IMR-90 (cell line): ENCODE measurements around the gene MTA3. TPM values are rescaled to one million over a fixed set of nuclear protein-coding genes. Genes with fewer than 3 reads are reported as not detected.

Experiments
- ATAC-seq: fragments of 200-7000 bp; cut with Tn5 transposase; 2 replicates; pipeline ENCODE4 v1.9.1; 2020; ENCODE audit warnings: low read depth, mild to moderate bottlenecking, moderate library complexity
- BruUV-seq: library from RNA; stranded (reverse); fragments of 400-500 nt; replicated peaks from 2 replicates; lab custom pipeline; 2021; lab: Mats Ljungman, UMichigan
- CTCF ChIA-PET: fragments of 300-600 bp; formaldehyde crosslinking; extraction: SDS; loops from one replicate; lab custom pipeline; 2021; ENCODE audit warnings: antibody characterized with exemption; lab: Yijun Ruan, JAX
- POLR2A ChIA-PET: fragments of 300-600 bp; sonication (Branson Sonifier 250); formaldehyde crosslinking; loops from one replicate; lab custom pipeline; 2022; ENCODE audit warnings: antibody characterized with exemption; ENCODE audit not compliant: unreplicated experiment; lab: Charles Lee
- DNase-seq: peaks from one replicate; pipeline ENCODE4 v3.0.0; 2013
- H2AFZ ChIP-seq: replicated peaks from 2 replicates; pipeline ENCODE3; 2013; ENCODE audit warnings: low read length, mild to moderate bottlenecking; ENCODE audit not compliant: poor library complexity
- H2AK5ac ChIP-seq: 2 replicates; pipeline ENCODE4 v1.6.1; 2013; ENCODE audit warnings: low read depth, low read length, inconsistent platforms
- H2AK9ac ChIP-seq: replicated peaks from 2 replicates; pipeline ENCODE3; 2013; ENCODE audit warnings: mild to moderate bottlenecking, low read depth, low read length, moderate library complexity; ENCODE audit not compliant: poor library complexity
- H2BK120ac ChIP-seq: 2 replicates; pipeline ENCODE4 v1.6.1; 2013; ENCODE audit warnings: low read depth, low read length, inconsistent platforms
- H2BK15ac ChIP-seq: 3 replicates; pipeline ENCODE4 v1.6.1; 2013; ENCODE audit warnings: low read depth, low read length, inconsistent platforms
- H2BK20ac ChIP-seq: 2 replicates; pipeline ENCODE4 v1.6.1; 2013; ENCODE audit warnings: low read depth, mild to moderate bottlenecking, inconsistent platforms, low read length, moderate library complexity
- H2BK5ac ChIP-seq: 2 replicates; pipeline ENCODE4 v1.6.1; 2013; ENCODE audit warnings: mild to moderate bottlenecking, low read depth, low read length, inconsistent platforms; ENCODE audit not compliant: poor library complexity, severe bottlenecking
- H3K14ac ChIP-seq: replicated peaks from 2 replicates; pipeline ENCODE4 v1.6.1; 2013; ENCODE audit warnings: low read depth, low read length, inconsistent platforms
- H3K18ac ChIP-seq: 2 replicates; pipeline ENCODE4 v1.6.1; 2013; ENCODE audit warnings: low read depth, low read length, control low read depth
- H3K23ac ChIP-seq: 2 replicates; pipeline ENCODE4 v1.6.1; 2013; ENCODE audit warnings: low read depth, low read length, inconsistent platforms
- H3K27ac ChIP-seq: 2 replicates; pipeline ENCODE4 v1.5.1; 2013; ENCODE audit warnings: mild to moderate bottlenecking, control low read depth, low read length; ENCODE audit not compliant: insufficient read depth
- H3K27me3 ChIP-seq: 2 replicates; pipeline ENCODE4 v1.6.1; 2013; ENCODE audit warnings: low read length; ENCODE audit not compliant: control insufficient read depth, insufficient read depth
- H3K36me3 ChIP-seq: 2 replicates; pipeline ENCODE4 v1.6.1; 2013; ENCODE audit warnings: low read length, mixed read lengths; ENCODE audit not compliant: control insufficient read depth, insufficient read depth
- H3K4ac ChIP-seq: 2 replicates; pipeline ENCODE4 v1.6.1; 2013; ENCODE audit warnings: low read depth, low read length, inconsistent platforms
- H3K4me1 ChIP-seq: 2 replicates; pipeline ENCODE4 v1.6.1; 2013; ENCODE audit warnings: low read length, mixed read lengths; ENCODE audit not compliant: control insufficient read depth, insufficient read depth
- H3K4me2 ChIP-seq: 2 replicates; pipeline ENCODE4 v1.6.1; 2013; ENCODE audit warnings: low read depth, mild to moderate bottlenecking, control low read depth, low read length, moderate library complexity
- H3K4me3 ChIP-seq: 2 replicates; pipeline ENCODE4 v1.5.1; 2013; ENCODE audit warnings: low read depth, mild to moderate bottlenecking, control low read depth, low read length, moderate library complexity; ENCODE audit not compliant: insufficient read depth
- H3K56ac ChIP-seq: 2 replicates; pipeline ENCODE4 v1.6.1; 2013; ENCODE audit warnings: low read length, inconsistent platforms; ENCODE audit not compliant: insufficient read depth; ENCODE audit errors: extremely low read depth
- H3K79me1 ChIP-seq, 2 experiments: 2 replicates each; pipeline ENCODE4 v1.6.1; 2013; ENCODE audit warnings: low read length in 2 of 2, inconsistent platforms in 1 of 2, low read depth in 1 of 2
- H3K9ac ChIP-seq: 2 replicates; pipeline ENCODE4 v1.6.1; 2013; ENCODE audit warnings: low read depth, low read length, control low read depth
- H3K9me1 ChIP-seq: 2 replicates; pipeline ENCODE4 v1.6.1; 2013; ENCODE audit warnings: low read length, inconsistent platforms; ENCODE audit not compliant: insufficient read depth
- H3K9me3 ChIP-seq: 2 replicates; pipeline ENCODE4 v1.6.1; 2013; ENCODE audit warnings: low read length; ENCODE audit not compliant: control insufficient read depth, insufficient read depth
- H4K20me1 ChIP-seq: 2 replicates; pipeline ENCODE4 v1.6.1; 2013; ENCODE audit warnings: low read length, inconsistent platforms; ENCODE audit not compliant: insufficient read depth
- H4K5ac ChIP-seq: 2 replicates; pipeline ENCODE4 v1.6.1; 2013; ENCODE audit warnings: mild to moderate bottlenecking, low read depth, low read length, control low read depth
- H4K8ac ChIP-seq, 2 experiments: 2 replicates each; pipeline ENCODE4 v1.6.1; 2013; ENCODE audit warnings: low read depth in 2 of 2, low read length in 2 of 2, control low read depth in 1 of 2, inconsistent platforms in 1 of 2
- H4K91ac ChIP-seq: 2 replicates; pipeline ENCODE4 v1.6.1; 2013; ENCODE audit warnings: low read depth, low read length, inconsistent platforms; ENCODE audit not compliant: insufficient read depth
- CEBPB ChIP-seq: IDR thresholded peaks from 2 replicates; pipeline ENCODE4 v1.6.1; 2012; ENCODE audit warnings: low read depth, low read length, improper control_type of control experiment
- CTCF ChIP-seq: conservative IDR thresholded peaks from 2 replicates; pipeline ENCODE4 v1.5.1; 2012; ENCODE audit warnings: mild to moderate bottlenecking, low read depth, low read length, improper control_type of control experiment
- ELK1 ChIP-seq: fragments of 150-350 bp; IDR thresholded peaks from 2 replicates; pipeline ENCODE4 v1.6.1; 2016; ENCODE audit warnings: low read depth, mild to moderate bottlenecking, low read length, moderate library complexity, borderline replicate concordance
- FOS ChIP-seq: fragments of 150-350 bp; IDR thresholded peaks from 2 replicates; pipeline ENCODE4 v1.6.1; 2016; ENCODE audit warnings: low read depth, low read length
- MAFK ChIP-seq: IDR thresholded peaks from 2 replicates; pipeline ENCODE4 v1.6.1; 2012; ENCODE audit warnings: low read depth, low read length, improper control_type of control experiment
- MAZ ChIP-seq: IDR thresholded peaks from 2 replicates; pipeline ENCODE4 v1.6.1; 2012; ENCODE audit warnings: low read depth, mild to moderate bottlenecking, low read length, improper control_type of control experiment, moderate library complexity, borderline replicate concordance
- MXI1 ChIP-seq: IDR thresholded peaks from 2 replicates; pipeline ENCODE4 v1.6.1; 2012; ENCODE audit warnings: low read depth, mild to moderate bottlenecking, low read length, moderate library complexity, borderline replicate concordance
- POLR2A ChIP-seq: IDR thresholded peaks from 2 replicates; pipeline ENCODE4 v1.6.1; 2012; ENCODE audit warnings: mild to moderate bottlenecking, low read depth, low read length
- RAD21 ChIP-seq: IDR thresholded peaks from 2 replicates; pipeline ENCODE4 v1.6.1; 2012; ENCODE audit warnings: low read length, improper control_type of control experiment
- RCOR1 ChIP-seq: IDR thresholded peaks from 2 replicates; pipeline ENCODE4 v1.6.1; 2012; ENCODE audit warnings: mild to moderate bottlenecking, low read length, improper control_type of control experiment; ENCODE audit not compliant: insufficient replicate concordance
- RFX5 ChIP-seq: IDR thresholded peaks from 2 replicates; pipeline ENCODE4 v1.8.0; 2012; ENCODE audit warnings: low read depth, mild to moderate bottlenecking, low read length, moderate library complexity
- SMC3 ChIP-seq: fragments of 150-350 bp; IDR thresholded peaks from 2 replicates; pipeline ENCODE4 v1.6.1; 2016; ENCODE audit warnings: low read depth, mild to moderate bottlenecking, antibody characterized with exemption, low read length, moderate library complexity
- USF2 ChIP-seq: fragments of 150-350 bp; IDR thresholded peaks from 2 replicates; pipeline ENCODE4 v1.6.1; 2017; ENCODE audit warnings: mild to moderate bottlenecking, antibody characterized with exemption, low read length, low read depth
- WGBS, 2 experiments: methylation state at CpG; one replicate each; pipeline versions ENCODE4 v1.1.5 to v1.1.7; 2013; ENCODE audit warnings: missing lambda C conversion rate in 2 of 2; ENCODE audit not compliant: insufficient read length in 1 of 2; ENCODE audit errors: extremely low coverage in 2 of 2; 5-methylcytosine and 5-hydroxymethylcytosine counted together
- dilution Hi-C: fragments of 300-500 bp; cut with HindIII; formaldehyde crosslinking; loops from one replicate; pipeline ENCODE4 v1.14.3; 2018; ENCODE audit warnings: low sequenced_read_pairs; ENCODE audit not compliant: unreplicated experiment
- in situ Hi-C: fragments of 300-500 bp; cut with MboI; formaldehyde crosslinking; loops from 3 replicates; pipeline ENCODE4 v1.14.3; 2019; ENCODE audit warnings: low sequenced_read_pairs, inconsistent platforms, mixed read lengths
- intact Hi-C: fragments of 100-400 bp; cut with micrococcal nuclease; formaldehyde crosslinking; loops from 2 replicates; pipeline ENCODE4 v1.10.0; 2022
- polyA plus RNA-seq, 3 experiments: library from polyadenylated mRNA; depleted of rRNA; stranded (reverse); fragments of >200 nt; gene quantifications; 2 replicates each; pipeline ENCODE4 v1.2.3, GENCODE V29; 2012; ENCODE audit warnings: low replicate concordance in 1 of 3
- total RNA-seq: library from RNA; depleted of rRNA; stranded (reverse); fragments of >200 nt; gene quantifications from 2 replicates; pipeline ENCODE4 v1.2.3, GENCODE V29; 2012

MTA3 gene
- total and polyA plus RNA-seq, 2 of the 4 experiments (the other 2 are of a cell fraction) = 31.9 to 34.3 TPM

GRCh38 chr2:42607101-42607637 is 38.7 kb downstream of the MTA3 start:
- no peaks in the 10 kb centered on the region for H3K9me3 ChIP-seq
- H4K5ac ChIP-seq = no peak overlapping the region
- no peak overlapping the region for H3K4me3 ChIP-seq
- in situ Hi-C loops = no loop called here
- WGBS, 2 experiments = 0% methylated on average over 1 of the region's 8 CpGs; no CpG with 5 or more reads in 1 of the 2 experiments
- DNase-seq (no peak), ATAC-seq (no peak)
- H3K36me3 ChIP-seq = peaks cover 9% of the 10 kb centered on the region
- no peak overlapping the region for H2BK5ac ChIP-seq
- H3K18ac ChIP-seq = no peak overlapping the region
- no peak overlapping the region for H2BK15ac ChIP-seq
- no peak overlapping the region for H3K4ac ChIP-seq
- no peaks in the 10 kb centered on the region; the same call in 1 of the 2 replicates for H4K20me1 ChIP-seq
- intact Hi-C loops = no loop called here
- H3K4me2 ChIP-seq = no peak overlapping the region
- H2AK9ac ChIP-seq = no peak overlapping the region
- H3K23ac ChIP-seq = no peak overlapping the region
- CTCF ChIA-PET = no interaction called here
- dilution Hi-C loops = no loop called here
- no peak overlapping the region for H3K27ac ChIP-seq
- H3K56ac ChIP-seq = no peak overlapping the region
- H3K79me1 ChIP-seq = peaks cover 8 to 29% of the 10 kb centered on the region in 2 experiments
- no peak overlapping the region for H2AFZ ChIP-seq
- H3K27me3 ChIP-seq = no peaks in the 10 kb centered on the region
- no peaks in the 10 kb centered on the region for H3K9me1 ChIP-seq
- POLR2A ChIA-PET = no interaction called here
- no peak overlapping the region for H3K14ac ChIP-seq
- H2AK5ac ChIP-seq = no peak overlapping the region
- no TSS peak for BruUV-seq
- H3K4me1 ChIP-seq = no peaks in the 10 kb centered on the region
- no peak overlapping the region for H2BK20ac ChIP-seq
- H4K91ac ChIP-seq = no peak overlapping the region
- H3K9ac ChIP-seq = no peak overlapping the region
- no peak overlapping the region for H4K8ac ChIP-seq
- H2BK120ac ChIP-seq = no peak overlapping the region
- no peak for TF ChIP-seq MAFK
- no peak for TF ChIP-seq POLR2A
- TF ChIP-seq CTCF = no peak
- no peak for TF ChIP-seq RFX5
- TF ChIP-seq FOS = no peak
- TF ChIP-seq RCOR1 = no peak
- TF ChIP-seq MAZ = no peak
- TF ChIP-seq CEBPB = no peak
- TF ChIP-seq USF2 = no peak
- no peak for TF ChIP-seq ELK1
- no peak for TF ChIP-seq RAD21
- TF ChIP-seq SMC3 = no peak
- TF ChIP-seq MXI1 = no peak
